PC-9 (cell line): ENCODE data around the gene SPATS2L.

Source experiments
- CTCF ChIP-seq: fragments of 200-600 bp; sonication (generic); conservative IDR thresholded peaks from 2 replicates; pipeline ENCODE4 v1.6.1; 2017; ENCODE audit warnings: mixed run types, antibody characterized with exemption, mild to moderate bottlenecking, moderate library complexity
- EZH2 ChIP-seq: fragments of 200-600 bp; sonication (generic); IDR thresholded peaks from 2 replicates; pipeline ENCODE4 v1.8.0; 2017; ENCODE audit warnings: antibody characterized with exemption, low read depth

DNA sequence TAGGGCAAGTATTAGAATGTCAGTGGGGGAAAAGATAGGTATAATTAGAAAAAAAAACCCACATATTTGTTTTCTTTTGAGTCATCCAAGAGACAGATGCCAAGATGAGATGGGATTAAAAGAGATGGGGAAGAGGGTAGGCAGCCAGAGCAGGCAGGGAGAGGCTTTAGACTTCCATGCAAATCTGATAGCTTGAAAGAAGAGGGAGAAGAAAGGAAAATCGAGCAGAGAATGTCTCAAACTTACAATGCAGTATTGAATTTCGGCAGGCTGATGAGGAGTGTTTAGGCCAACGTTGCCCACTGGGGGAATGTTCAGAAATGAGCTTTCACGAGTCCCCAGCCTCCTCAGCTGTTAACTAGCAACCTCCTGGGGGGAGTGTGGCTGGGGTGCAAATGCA is 91.3 kb downstream of the SPATS2L start:
- no peak for TF ChIP-seq CTCF
- no peak for TF ChIP-seq EZH2
